ENCODE results near the gene SETD2.

- TF ChIP-seq CTCF (IDR thresholded peaks at IDR 0.05; ENCODE audit: borderline replicate concordance, extremely low read depth, low read length, poor library complexity, severe bottlenecking), result no peak
- no peak for TF ChIP-seq EZH2 (IDR thresholded peaks at IDR 0.05; ENCODE audit: borderline replicate concordance, low read depth, low read length, severe bottlenecking)
Observed at GRCh38 chr3:46998852-46999515, 164.9 kb downstream of the SETD2 start.

All from DND-41 (cell line).